ENCODE data around the gene NKX1-1.

GRCh38 chr4:1447676-1448588 lies 41.7 kb upstream of the NKX1-1 start:
- no peak for TF ChIP-seq ZNF274 (IDR thresholded peaks at IDR 0.05; ENCODE audit: low read depth, low read length)
- no peak for TF ChIP-seq SUZ12 (IDR thresholded peaks at IDR 0.05; ENCODE audit: extremely low read depth, insufficient read depth, insufficient read length)
